Activated T-helper 1 cell treated with anti-CD3 and anti-CD28 coated beads, Interleukin-2, amount 50 U/mL, for 16 hours (primary cell): ENCODE data around the gene OPA3.
"Not testable (repeated sequence)": the region's sequence is repeated elsewhere in the genome, so short reads cannot be mapped to it uniquely, and the experiment has no call there.

Source experiments
- DNase-seq, 2 donors: peaks; one replicate each; pipeline ENCODE4 v3.0.0-alpha.2; 2020; ENCODE audit warnings: low read depth in 1 of 2, low spot score in 1 of 2

Gene OPA3

GRCh38 chr19:45584332-45585157, at the start of gene OPA3:
TSS of gene OPA3 (minus strand) at chr19:45584802. CDS start at chr19:45584764, 38 bp downstream.
- peak; percentile 98 for DNase-seq

GRCh38 chr19:45632468-45633196, 48.0 kb upstream of the OPA3 start:
- peak in 1 of 2 donors; percentile 19 for DNase-seq

DNA sequence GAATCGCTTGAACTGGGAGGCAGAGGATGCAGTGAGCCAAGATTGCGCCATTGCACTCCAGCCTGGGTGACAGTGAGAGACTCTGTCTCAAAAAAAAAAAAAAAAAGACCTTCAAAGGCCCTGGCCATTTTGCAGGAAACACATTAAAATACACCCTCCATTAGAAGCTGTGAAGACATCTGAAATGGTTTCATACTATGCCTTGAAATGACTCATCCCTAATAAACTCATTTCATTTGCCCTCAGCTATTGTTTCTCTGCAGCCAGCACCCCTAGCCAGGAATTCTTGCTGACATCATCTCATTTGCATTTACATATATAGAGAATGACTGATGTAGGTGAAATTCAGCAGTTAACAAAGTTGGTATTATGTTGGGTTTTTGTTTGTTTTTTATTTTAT, 45.9 kb upstream of the OPA3 start:
- no peak for DNase-seq

DNA sequence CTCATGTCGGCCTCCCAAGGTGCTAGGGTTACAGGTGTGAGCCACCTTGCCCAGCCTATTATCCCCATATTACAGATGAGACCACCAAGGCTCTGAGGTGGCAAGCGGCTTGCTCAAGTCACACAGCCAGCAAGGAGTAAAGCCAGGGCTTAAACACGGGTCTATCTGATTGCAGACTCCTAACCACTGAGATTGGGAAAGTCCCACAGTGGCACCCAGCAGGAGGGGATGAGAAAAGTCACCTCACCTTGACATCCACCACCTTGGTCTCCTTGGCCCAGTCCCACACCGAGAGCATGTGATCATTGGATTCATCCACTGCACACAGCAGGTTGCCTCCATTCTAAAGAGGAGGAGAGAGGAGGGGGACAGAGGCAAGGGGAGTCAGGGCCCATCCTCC, 45.1 kb upstream of the OPA3 start:
- no peak for DNase-seq

GRCh38 chr19:45628219-45628618, 43.6 kb upstream of the OPA3 start:
- DNase-seq, result not testable (repeated sequence)

GRCh38 chr19:45623984-45624383, 39.4 kb upstream of the OPA3 start:
- no peak for DNase-seq

GRCh38 chr19:45621976-45622503, 37.4 kb upstream of the OPA3 start:
- DNase-seq, result no peak

DNA sequence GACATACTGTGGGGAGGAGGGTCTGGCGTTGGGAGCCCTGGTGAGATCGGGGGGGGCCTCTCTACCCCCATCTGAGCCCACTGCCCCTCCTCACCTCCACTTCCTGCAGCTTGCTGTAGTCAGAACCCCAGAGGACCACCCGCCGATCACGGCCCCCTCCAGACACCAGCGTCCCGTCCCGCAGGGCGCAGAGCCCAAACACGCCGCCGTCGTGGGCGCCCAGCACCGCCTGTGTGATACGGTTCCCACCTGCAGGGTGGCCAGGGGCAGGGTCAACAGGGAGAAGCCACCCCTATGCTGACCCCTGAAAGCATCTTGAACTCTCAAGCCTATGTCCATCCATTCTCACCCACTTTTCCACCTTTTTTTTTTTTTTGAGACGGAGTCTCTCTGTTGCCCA, 36.8 kb upstream of the OPA3 start:
- DNase-seq, result no peak

DNA sequence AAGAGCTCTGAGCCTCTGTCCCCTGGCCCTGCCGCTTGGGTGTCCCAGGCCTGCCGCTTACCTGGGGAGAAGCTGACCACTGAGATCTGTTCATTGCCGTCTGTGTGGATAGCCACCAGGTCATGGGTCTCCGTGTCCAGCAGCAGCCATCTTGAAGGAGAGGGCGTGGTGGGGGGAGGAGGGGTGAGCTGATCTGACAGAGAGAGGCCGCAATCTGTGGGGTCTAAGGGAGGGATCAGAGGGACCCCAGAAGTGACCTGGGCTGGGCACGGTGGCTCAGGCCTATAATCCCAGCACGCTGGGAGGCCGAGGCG, 32.1 kb upstream of the OPA3 start:
- DNase-seq, result no peak

DNA sequence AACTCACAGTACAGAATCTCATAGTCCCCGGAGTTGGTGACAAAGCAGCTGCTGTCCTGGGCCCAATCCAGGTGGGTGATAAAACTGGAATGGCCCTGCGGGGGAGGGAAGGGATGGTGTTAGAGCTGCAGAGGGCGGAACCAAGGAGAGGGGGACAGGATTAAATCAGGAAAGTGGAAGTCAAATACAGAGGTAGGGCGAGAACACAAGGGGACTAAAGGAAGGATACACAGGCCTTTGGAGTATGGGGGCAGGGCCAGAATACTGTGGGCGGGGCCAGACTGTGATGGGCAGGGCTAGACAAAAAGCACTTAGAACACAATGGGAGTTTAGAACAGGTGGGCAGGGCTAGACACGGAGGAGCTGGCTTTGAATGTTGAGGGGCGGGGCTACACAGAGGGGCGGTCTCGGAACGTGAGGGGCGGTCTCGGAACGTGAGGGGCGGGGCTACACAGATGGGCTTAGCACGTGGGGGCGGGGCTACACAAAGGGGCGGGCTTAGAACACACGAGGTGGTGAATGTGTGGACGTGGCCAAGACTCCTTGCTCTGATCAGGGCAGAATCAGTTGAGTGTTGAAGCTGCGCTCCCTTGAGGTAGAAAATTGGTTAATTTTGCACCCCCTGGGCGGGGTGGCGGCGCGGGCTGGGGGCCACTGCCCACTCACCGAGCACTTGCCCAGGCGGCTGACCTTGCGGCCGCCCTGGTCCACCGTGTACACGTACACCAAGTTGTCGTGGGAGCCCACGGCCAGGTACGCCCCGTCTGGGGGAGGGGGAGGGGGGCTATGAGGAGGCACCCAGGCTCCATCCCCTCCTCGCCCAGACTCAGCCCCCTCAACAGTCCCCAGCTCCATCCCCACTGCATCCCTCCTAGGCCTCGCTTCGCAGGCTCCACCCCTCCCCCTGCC, 31.4 kb upstream of the OPA3 start:
- peak; percentile 30 to 63 for DNase-seq

DNA sequence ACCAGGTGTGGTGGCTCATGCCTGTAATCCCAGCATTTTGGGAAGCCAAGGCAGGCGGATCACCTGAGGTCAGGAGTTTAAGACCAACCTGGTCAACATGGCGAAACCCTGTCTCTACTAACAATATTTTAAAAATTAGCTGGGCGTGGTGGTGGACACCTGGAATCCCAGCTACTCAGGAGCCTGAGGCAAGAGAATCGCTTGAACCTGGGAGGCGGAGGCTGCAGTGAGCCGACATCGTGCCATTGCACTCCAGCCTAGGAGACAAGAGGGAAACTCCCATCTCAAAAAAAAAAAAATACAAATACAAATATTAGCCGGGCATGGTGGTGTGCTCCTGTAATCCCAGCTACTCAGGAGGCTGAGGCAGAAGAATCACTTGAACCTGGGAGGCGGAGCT, 30.5 kb upstream of the OPA3 start:
- not testable (repeated sequence) for DNase-seq

DNA sequence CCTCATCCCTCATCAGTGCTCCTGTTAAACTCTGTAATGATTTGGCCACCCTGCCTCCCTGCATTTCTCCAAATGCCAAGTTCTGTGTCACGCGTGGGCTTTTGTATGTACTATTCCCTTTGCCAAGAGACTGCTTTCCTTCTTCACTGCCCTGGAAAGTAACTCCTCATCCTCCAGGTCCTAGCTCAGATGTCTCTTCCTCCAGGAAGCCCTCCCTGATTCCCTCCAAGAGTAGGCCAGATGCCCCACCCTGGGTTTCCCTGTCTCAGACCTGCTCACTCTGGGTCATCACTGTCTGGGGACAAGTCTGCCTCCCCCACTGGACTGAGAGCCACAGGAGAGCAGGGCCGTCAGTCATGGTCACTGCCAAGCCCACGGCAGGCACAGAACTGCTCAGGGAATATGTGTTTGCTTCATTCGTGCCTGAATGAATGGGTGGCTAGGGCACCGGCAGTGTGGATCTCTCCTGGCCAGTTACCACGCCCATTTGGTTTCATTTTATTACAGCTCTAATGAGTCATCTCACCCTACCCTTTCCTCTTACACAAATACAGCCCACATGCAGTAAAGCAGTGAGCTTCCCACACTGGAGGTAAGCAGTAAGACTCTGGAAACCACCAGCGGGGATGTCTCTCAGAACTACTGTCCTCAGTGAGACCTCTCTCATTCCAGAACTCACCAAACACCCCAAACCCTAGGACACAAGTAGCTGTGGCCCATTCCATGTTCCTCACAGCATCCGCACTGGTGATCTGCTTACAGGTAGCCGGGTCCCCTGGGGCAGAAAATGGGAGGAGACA, 29.5 kb upstream of the OPA3 start:
- DNase-seq, result no peak

- no peak for DNase-seq
These were observed 24.3 kb upstream of the OPA3 start for GRCh38 chr19:45608948-45609347.

GRCh38 chr19:45607071-45608029, 22.7 kb upstream of the OPA3 start:
- DNase-seq, result peak in 1 of 2 donors; percentile 18

DNA sequence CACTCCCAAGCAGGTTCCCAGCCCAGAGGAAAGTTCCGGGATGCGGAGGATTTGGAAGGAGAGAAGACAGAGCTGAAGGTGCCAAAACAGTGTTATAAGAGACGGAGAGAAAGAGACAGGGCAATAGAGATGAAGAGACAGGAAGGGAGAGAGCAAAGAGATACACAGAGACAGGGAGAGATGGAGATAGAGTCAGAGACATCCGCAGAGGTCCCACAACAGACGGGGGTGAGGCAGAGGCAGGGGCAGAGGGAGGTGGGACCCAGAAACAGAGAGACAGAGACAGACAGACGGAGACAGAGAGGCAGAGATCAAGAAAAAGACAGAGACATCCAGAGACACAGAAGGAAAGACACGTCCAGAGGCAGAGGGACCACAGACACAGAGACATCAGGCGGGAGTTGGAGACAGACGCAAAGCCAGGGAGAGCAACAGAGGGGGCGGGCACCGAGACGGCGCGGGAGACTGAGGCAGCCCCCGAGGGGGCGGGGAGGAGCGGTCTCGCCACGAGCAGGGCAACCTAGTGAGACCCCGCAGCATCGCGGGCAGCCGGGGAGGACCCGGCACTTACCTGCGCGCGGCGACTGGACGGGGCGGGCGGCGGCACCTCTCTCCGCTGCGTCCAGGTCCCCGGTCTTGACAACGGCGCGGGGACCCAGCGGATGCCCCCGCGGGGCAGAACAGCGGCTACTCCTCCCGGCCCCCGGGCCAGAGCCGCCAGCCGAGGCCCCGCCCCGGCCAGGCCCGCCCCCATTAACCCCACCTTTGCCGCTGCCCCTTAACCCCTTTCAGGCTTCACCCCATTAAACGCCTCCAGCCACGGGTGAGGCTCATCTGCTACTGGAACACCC, 17.1 kb upstream of the OPA3 start, which contains the start of gene GPR4:
TSS of gene GPR4 (minus strand) at position 689 of the 851 bp plus-strand sequence. CDS start 10,346 bp downstream, outside the sequence.
- DNase-seq, result no peak

- DNase-seq, result no peak
These were observed 16.5 kb upstream of the OPA3 start for GRCh38 chr19:45601115-45601514.

GRCh38 chr19:45600340-45600885, 15.8 kb upstream of the OPA3 start:
- DNase-seq, result no peak

- no peak for DNase-seq
These were observed 14.7 kb upstream of the OPA3 start for GRCh38 chr19:45599286-45599685.
